Measurements from ENCODE around the gene BNC1.

Gene BNC1
- total RNA-seq: 0 reads per million in 3 experiments

- no peak for DNase-seq
Observed at GRCh38 chr15:83284559-83285283, at the start of gene BNC1. TSS of gene BNC1 (minus strand) at chr15:83284664. CDS start at chr15:83284628, 36 bp downstream.

GRCh38 chr15:83327041-83327440, 42.6 kb upstream of the BNC1 start:
- DNase-seq: no peak

- DNase-seq: no peak
Observed at GRCh38 chr15:83324799-83325198, 40.3 kb upstream of the BNC1 start.

GRCh38 chr15:83323296-83323711, 38.8 kb upstream of the BNC1 start:
- no peak for DNase-seq

- no peak for DNase-seq
Observed at GRCh38 chr15:83322691-83323090, 38.2 kb upstream of the BNC1 start.

- DNase-seq: no peak
Observed at GRCh38 chr15:83322061-83322460, 37.6 kb upstream of the BNC1 start.

GRCh38 chr15:83320844-83321243, 36.4 kb upstream of the BNC1 start:
- DNase-seq: no peak

GRCh38 chr15:83320404-83320803, 35.9 kb upstream of the BNC1 start:
- no peak for DNase-seq

GRCh38 chr15:83319771-83320170, 35.3 kb upstream of the BNC1 start:
- no peak for DNase-seq

GRCh38 chr15:83318861-83319415, 34.5 kb upstream of the BNC1 start:
- no peak for DNase-seq

- no peak for DNase-seq
Observed at GRCh38 chr15:83318036-83318435, 33.6 kb upstream of the BNC1 start.

GRCh38 chr15:83312071-83312470, 27.6 kb upstream of the BNC1 start:
- DNase-seq: no peak

- DNase-seq: no peak
Observed at GRCh38 chr15:83310521-83311456, 26.3 kb upstream of the BNC1 start.

GRCh38 chr15:83308671-83309070, 24.2 kb upstream of the BNC1 start:
- no peak for DNase-seq

- no peak for DNase-seq
Observed at GRCh38 chr15:83306561-83306960, 22.1 kb upstream of the BNC1 start.

GRCh38 chr15:83305704-83306291, 21.3 kb upstream of the BNC1 start:
- DNase-seq: no peak

- DNase-seq: no peak
Observed at GRCh38 chr15:83304861-83305703, 20.6 kb upstream of the BNC1 start.

- no peak for DNase-seq
Observed at GRCh38 chr15:83303535-83303934, 19.1 kb upstream of the BNC1 start.

GRCh38 chr15:83300826-83301225, 16.4 kb upstream of the BNC1 start:
- DNase-seq: no peak

GRCh38 chr15:83299462-83299861, 15.0 kb upstream of the BNC1 start:
- no peak for DNase-seq

- DNase-seq: no peak
Observed at GRCh38 chr15:83295417-83295816, 11.0 kb upstream of the BNC1 start.

GRCh38 chr15:83293201-83293600, 8.7 kb upstream of the BNC1 start:
- no peak for DNase-seq

All from central memory CD4-positive, alpha-beta T cell (primary cell).